Activated CD8-positive, alpha-beta memory T cell treated with anti-CD3 and anti-CD28 coated beads, Interleukin-2, amount 50 U/mL, for 1 hour (primary cell): ENCODE measurements around the gene CTSC.

Experiments
- DNase-seq: peaks from one replicate; pipeline ENCODE4 v3.0.0-alpha.2; 2020; ENCODE audit errors: extremely low read depth

CTSC gene

DNA sequence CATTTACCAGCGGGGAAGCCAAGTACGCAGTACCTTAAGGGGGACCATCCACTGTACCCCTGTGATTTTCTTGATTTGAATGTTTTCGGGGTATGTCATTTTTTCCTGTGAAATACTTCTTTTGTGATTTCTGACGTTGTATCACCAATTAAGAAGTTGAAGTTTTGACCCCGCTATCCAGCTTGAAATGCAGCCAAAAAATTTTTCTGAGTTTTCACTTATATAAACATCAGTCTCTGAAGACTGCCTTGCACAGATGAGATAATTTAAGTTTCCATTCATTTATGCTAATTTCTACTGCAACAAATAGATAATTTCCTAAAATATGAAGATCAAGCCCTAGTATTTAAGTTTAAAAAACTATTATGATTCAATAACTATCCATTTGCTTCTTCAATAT lies 20.0 kb downstream of the CTSC start:
- DNase-seq = no peak

- DNase-seq = no peak
Measured at GRCh38 chr11:88315981-88316441, 21.5 kb downstream of the CTSC start.

DNA sequence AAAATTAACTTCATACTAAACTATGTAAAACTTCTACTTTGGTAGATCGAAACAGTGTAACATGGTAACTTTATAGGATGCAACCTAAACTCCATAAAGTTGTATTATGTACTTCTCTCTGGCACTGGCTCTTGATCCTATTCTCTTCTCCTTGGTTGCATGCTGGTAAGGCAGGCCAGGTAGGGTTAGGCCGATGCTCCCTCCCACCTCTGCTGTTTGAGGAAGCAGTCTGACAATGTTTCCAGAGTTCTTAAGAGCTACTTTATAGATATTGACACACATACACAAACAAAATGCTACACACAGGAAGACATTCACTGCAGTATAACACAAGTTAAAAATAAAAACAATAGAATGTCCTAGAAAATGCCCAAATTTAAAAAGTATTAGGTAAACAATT lies 22.5 kb downstream of the CTSC start:
- no peak for DNase-seq

DNA sequence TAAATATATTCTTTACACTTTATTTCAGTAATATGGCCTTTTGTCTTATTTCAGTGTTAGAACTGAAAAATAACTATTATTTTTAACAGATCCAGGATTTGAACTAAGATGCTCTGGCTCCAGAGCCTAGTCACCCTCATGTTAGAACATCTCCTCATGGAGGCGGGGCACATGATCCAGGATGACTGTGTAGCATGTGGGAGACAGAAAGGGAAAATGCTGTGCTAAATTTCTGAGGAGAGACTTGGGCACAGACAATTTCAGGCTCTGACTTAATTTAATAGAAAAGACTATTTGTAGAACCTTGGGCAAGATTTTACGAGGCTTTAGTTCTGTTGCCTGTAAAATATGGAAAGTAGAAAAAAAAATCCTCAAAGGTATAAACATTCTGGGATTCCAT lies 24.1 kb downstream of the CTSC start:
- no peak for DNase-seq

GRCh38 chr11:88312628-88313027 lies 24.9 kb downstream of the CTSC start:
- no peak for DNase-seq

DNA sequence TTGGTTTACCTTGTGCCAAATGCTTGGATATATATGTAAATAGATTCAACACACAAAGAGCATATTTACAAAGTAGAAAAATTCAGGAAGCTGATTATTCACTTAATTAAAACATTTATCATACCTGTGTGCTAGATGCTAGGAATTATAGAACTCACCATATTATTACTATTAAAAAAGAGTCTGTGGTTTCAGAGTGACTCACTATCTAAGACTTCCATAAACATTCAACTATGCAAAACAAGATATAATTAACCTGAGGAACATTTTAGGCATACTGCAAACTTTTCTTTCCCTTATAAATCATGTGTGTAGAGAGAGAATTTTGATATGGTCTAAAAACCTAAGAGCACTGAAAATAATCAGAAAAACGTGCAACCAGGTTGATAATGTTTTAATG lies 27.3 kb downstream of the CTSC start:
- no peak for DNase-seq

- DNase-seq = no peak
Measured at GRCh38 chr11:88308576-88308975, 29.0 kb downstream of the CTSC start.

DNA sequence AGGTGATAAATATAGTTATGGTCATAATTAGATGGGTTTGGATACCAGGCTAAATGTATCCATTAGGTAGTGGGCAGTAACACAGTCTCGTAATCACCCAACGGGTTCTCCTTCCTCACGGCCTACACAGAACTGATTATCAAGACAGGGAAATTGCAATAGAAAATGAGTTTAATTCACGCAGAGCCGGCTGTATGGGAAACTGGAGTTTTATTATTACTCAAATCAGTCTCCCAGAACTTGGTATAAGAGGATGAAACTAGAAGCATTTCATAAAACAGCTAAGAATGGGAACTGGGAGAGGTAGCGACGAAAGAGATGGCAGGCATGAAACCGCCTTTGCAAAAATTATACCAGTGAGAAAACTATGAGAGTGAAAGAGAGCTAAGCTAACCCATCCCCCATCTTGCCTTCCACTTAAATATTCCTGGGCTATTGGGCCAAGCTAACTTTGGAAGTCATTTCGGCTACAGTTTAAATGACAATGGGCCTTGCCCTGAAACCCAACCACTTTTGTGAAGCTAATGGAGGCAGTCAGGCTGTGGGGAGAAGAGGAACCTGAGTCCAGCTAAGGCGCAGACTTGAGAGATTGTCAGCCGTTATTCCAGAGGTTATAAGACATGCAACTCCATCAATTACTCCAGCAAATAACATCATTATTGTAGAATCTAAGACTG lies 29.6 kb downstream of the CTSC start:
- no peak for DNase-seq

DNA sequence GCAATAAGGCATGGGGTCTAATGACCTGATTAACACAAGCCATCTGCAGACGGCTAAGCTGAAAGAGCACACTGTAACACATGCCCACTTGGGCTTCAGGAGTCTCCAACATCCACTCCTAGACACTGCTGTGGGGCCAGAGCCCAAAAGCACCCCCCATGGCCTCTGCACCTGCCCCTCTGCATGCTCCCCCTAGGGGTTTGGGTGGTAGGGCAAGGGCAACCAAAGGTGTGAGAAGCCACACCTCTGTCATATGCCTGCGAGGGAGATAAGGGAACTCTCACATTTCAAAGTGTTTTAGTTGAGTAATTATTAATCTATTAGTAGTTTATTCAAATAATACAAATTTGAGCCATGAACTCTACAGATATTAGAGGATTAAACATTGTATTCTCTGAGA lies 30.8 kb downstream of the CTSC start:
- no peak for DNase-seq

DNA sequence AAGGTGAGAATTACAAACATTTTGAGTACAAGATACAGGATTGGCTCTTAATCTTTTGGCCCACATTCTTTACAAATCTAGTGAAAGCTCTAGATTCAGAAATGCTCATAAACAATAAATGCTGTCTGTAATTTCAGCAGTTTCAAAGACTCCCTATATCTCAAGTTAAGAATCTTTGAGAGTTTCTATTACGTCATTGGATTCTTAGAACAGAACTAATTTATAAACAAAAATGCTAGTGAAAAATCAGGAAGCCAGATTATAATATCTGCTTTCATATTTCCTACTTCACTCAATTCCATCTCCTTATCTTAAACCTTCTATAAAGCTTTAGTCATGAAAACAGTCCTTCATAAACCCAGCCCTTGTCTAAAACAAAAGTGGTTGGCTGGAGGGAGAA lies 32.1 kb downstream of the CTSC start:
- no peak for DNase-seq

- DNase-seq = no peak
Measured at GRCh38 chr11:88304352-88304751, 33.2 kb downstream of the CTSC start.

DNA sequence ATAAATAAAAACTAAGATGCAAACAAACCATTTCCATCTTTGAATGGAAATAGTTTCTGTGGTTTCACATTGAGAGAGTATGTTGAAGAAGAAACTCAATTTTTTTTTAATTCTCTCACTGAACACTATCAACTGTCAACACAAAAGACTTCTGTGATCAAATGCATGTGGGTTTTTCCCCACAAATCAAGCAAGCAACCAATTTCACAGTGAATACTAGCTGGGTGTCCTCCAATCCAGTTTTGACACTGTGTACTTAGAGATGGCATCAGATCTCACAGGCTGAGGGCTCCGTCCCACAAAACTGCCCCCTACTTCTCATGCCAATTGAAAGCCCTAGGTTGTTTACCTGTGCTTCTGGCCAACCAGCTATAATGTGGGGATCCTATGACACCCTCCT lies 34.5 kb downstream of the CTSC start:
- no peak for DNase-seq

- no peak for DNase-seq
Measured at GRCh38 chr11:88301488-88302140, 35.9 kb downstream of the CTSC start.

DNA sequence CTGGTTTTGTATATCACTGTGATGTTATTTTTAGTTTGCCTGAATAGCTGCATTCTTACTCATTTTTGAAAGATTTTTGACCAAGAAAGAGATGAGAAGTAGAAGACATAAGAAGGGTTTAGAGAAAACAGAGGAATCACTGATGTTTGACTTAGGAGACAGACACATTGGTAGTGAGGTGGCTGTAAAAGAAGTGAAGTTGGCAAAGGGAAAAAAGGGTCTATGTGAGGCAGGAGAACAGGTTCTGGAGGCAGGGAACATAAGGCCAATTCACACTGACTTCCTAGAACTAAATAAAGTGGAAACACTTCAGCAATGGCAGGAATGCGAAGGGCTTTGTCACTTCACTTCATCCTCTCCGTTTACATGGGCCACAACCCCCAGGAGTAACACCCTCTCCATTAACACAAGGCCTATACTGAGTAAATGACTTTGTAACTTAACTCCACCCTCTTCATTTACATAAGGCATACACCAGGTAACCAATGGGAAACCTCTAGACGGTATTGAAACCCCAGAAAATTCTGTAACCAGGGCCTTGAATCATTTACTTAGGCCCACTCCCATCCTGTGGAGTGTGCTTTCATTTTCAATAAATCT lies 36.5 kb downstream of the CTSC start:
- DNase-seq = no peak

- no peak for DNase-seq
Measured at GRCh38 chr11:88297863-88298262, 39.7 kb downstream of the CTSC start.

DNA sequence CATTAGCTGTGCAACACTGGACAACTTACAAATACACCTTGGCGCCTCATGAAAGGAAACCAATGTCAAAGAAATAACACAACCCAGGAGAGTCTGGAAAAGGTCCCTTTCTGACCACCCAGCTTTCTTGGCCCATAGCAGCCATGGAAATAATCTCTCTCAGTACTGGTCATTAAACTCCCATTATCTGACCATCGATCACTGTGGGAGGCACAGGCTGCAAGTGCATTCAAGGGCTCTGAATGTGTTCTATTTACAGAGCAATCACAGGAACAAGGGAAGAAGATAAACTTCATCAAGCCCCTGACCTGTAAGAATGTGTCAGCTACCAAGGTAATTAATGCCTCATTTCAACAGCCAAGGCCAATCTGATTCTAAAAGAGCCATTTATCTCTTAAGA lies 40.1 kb downstream of the CTSC start:
- DNase-seq = no peak

DNA sequence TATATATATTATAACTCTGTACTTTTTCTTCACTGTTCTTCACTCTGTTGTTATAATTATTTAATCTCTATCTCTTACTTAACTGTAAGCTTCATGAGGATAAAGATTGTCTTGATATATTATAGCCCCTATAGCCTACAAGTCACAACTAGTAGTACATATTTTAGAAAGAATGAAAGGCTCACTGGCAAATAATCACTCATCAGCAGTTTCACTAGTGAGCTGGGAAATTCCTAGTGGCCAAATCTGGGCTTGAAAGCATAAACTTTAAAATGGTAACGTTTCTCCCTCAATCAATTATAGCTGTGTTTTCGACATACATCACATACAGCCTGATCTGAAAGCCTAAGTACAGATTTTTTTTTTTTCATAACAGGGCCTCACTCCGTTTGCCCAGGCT lies 42.5 kb downstream of the CTSC start:
- no peak for DNase-seq

- no peak for DNase-seq
Measured at GRCh38 chr11:88293931-88294330, 43.6 kb downstream of the CTSC start.

DNA sequence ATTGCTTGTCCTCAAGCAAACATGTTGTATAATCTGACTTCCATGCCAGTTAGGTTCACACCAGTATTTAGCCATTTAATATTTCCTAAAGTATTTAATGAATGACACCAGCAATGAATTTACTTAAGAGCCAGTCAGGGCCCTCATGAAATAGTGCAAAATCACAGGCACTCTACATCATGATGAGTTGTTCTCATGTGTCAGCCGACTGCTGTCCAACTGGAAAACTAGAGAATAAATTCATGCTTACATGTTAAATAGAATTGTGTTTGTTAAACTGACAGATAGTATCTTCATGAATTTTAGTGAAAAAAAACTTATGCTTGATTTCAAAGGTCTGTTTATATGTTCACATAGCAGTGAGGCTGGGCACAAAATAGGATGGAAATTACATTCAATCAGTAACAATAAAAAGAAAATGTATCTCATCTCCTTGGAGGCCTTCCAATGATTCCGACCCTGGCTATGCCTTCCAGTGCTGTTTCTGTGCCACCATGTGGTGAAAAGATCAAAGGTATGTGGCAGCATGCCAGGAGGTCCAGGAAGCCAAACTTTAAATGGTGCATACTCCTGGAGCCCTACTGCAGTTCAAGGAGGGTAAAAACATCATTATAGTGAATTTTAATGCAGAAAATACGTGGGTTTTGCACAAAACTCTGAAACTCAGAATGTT lies 45.2 kb downstream of the CTSC start:
- DNase-seq = no peak

DNA sequence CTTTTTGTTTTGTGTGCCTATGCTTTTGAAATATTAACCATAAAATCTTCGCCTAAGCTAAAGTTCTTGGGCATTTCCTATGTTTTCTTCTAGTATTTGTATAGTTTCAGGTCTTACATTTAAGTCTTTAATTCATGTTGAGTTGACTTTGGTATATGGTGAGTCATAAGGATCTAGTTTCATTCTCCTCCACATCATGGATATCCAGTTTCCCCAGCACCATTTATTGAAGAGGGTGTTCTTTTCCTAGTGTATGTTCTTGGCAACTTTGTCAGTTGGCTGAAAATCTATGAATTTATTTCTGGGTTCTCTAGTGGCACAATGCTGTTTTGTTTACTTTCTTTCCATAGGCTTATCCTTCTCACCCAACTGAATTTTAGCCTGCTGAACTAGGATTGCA lies 49.0 kb downstream of the CTSC start:
- DNase-seq = no peak

- DNase-seq = no peak
Measured at GRCh38 chr11:88284336-88285050, 53.0 kb downstream of the CTSC start.
